ENCODE results near the gene TCF7.

The TCF7 gene

GRCh38 chr5:134176511-134177368 lies 62.3 kb downstream of the TCF7 start, which contains the start of gene SKP1:
TSS of gene SKP1 (minus strand) at chr5:134176950. CDS start at chr5:134174022, 2,928 bp downstream.
- H3K4me3 ChIP-seq (ENCODE audit: low read depth, low read length): peak within 1 kb of the TSS; percentile 90

GRCh38 chr5:134177369-134178095 lies 63.1 kb downstream of the TCF7 start:
- peak overlapping the region; percentile 90 for H3K4me3 ChIP-seq (ENCODE audit: low read depth, low read length)

GRCh38 chr5:134178096-134178419 lies 63.6 kb downstream of the TCF7 start:
- no peak overlapping the region for H3K4me3 ChIP-seq (ENCODE audit: low read depth, low read length)

GRCh38 chr5:134183481-134183880 lies 69.0 kb downstream of the TCF7 start:
- H3K4me3 ChIP-seq (ENCODE audit: low read depth, low read length): no peak overlapping the region

GRCh38 chr5:134184155-134185135 lies 70.0 kb downstream of the TCF7 start:
- H3K4me3 ChIP-seq (ENCODE audit: low read depth, low read length): no peak overlapping the region

GRCh38 chr5:134188092-134188491 lies 73.6 kb downstream of the TCF7 start:
- no peak overlapping the region for H3K4me3 ChIP-seq (ENCODE audit: low read depth, low read length)

GRCh38 chr5:134189031-134189430 lies 74.5 kb downstream of the TCF7 start:
- H3K4me3 ChIP-seq (ENCODE audit: low read depth, low read length): no peak overlapping the region

- H3K4me3 ChIP-seq (ENCODE audit: low read depth, low read length): no peak overlapping the region
Measured at GRCh38 chr5:134195666-134196065, 81.2 kb downstream of the TCF7 start.

All from iPS-11a (cell line).